Hippocampal formation (tissue), 2 donors: Measurements from ENCODE around the gene PAM.
"Not testable (repeated sequence)": the region's sequence is repeated elsewhere in the genome, so short reads cannot be mapped to it uniquely, and the experiment has no call there.

Experiments
- DNase-seq, 2 donors: peaks; one replicate each; lab custom pipeline; 2025; lab: John Stamatoyannopoulos, UW

PAM gene

DNA sequence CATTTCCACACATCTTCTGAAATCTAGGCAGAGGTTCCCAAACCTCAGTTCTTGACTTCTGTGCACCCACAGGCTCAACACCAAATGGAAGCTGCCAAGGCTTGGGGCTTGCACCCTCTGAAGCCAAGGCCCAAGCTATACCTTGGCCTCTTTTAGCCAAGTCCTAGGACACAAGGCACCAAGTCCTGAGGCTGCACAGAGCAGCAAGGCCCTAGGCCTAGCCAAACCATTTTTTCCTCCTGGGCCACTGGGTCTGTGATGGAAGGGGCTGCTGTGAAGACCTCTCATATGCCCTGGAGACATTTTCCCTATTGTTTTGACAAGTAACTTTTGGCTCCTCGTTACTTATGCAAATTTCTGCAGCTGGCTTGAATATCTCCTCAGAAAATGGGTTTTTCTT is 244.5 kb downstream of the PAM start:
- not testable (repeated sequence) for DNase-seq

DNA sequence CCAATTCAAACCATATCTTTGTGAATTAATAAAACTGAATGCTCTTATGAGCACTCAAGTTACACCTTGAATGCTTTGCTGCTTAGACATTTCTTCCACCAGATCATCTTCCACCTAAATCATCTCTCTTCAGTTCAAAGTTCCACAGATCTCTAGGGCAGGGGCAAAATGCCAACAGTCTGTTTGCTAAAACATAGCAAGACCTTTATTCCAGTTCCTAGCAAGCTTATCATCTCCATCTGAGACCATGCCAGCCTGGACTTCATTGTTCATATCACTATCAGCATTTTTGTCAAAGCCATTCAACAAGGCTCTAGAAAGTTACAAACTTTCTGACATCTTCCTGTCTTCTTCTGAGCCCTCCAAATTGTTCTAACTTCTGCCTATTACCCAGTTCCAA is 245.0 kb downstream of the PAM start:
- DNase-seq = no peak

DNA sequence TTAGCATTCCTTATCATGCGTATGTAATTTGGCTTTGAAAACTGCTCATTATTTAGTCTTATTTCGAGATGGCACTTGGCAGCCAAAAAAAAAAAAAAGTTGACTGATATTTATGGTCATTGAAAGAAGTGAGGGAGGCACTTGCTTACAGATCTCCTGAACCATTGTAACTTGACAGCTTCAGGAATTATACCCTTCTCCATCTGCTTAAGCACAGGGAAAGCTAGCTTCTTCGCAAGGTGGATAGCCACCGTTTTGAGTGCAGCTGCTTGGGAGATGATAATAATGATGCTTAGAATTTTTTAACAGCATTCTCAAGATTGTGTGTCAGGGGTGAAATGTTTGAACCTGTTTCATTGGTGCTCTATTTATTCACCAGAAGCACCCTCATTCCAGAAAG is 248.8 kb downstream of the PAM start:
- DNase-seq = no peak

DNA sequence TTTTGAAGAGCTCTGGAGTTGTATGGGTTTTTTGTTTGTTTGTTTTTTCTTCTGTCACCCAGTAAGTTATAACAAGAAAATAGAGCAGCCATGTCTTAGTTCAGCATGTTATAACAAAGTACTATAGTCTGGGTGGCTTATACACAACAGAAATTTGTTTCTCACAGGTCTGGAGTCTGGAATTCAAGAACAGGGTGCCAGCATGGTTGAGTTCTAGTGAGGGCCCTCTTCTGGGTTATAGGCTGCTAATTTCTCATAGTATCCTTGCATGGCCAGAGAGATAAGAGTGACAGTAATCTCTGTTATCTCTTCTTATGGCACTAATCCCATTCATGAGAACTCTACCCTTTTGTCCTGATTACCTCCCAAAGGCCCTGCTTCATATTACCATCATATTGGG is 250.2 kb downstream of the PAM start:
- no peak for DNase-seq

DNA sequence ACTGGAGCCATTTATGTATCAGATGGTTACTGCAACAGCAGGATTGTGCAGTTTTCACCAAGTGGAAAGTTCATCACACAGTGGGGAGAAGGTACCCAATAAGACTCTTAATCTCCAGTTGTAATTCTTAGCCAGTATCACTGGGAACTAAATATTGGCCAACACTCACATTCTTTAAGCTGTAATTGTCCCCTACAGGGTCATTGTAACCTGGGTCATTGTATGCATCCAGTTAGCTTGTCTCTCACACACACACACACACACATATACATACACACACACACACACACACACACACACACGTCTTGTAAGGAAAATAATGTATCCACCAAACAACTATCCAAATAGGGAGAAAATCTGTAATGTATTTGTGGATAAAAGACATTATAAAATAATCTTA is 251.8 kb downstream of the PAM start:
- no peak for DNase-seq

DNA sequence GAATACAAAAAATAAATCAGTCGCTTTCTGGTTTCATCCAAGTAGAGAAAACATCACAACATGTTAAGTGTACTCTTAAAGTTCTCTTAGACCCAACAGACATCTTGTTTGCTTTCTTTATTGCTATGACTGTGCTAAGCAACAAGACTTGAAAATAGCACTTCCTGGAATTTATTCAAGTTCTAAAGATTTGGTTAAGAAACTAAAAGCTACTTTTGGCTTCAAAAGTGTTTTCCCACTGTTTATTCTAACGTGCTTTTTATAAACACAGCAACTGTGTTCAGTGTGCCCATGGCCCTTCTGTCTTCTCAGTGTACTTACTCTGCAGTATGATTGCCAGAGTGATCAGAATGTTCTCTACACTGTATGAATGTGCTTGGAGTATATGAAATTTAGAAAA is 255.1 kb downstream of the PAM start:
- peak in 1 of 2 donors; percentile 31 for DNase-seq

DNA sequence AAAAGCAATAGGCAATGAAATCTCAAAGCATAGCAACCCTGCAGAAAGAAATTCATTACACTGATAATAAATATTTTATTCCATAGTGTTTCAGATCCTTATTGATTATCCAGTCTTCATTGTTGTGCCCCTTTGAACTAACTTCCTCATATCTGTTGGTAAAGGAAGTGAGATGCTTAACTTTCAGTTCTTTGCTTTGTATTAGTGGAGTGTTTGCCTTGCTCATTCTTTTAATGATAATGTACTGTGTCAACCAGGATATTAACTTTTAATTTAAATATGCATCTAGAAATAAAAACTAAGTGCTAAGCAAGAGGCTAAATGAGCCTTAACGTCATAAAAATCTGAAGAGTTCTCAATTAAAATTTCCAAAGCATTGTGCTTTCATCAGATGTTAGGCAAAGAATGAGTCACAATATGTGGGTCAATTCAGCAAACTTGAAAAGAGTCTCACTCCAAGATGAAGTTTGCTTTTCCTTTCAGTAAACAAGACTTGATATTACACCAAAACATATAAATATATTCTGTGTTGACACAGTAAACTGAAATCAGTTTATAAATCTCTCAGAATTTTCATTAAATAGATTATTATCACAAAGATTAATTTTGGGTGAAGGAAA is 258.9 kb downstream of the PAM start:
- DNase-seq = no peak

DNA sequence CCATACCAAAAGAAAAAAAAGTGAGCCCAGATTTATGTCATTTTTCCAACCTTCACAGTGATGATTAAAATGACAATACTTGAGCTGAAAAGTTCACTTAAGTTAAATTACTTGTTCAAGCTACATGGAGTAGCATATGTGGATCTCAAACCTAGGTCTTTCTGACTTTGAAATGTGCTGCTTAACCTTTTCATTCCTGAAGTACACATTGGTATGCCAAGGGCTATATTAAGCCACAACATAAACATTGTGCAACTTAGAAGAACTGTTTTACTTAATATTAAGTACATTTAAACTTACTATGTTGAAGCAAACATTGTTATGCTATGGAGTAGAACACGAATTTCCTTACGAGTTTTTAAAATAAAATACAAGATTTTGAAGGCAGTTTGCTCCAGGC is 259.9 kb downstream of the PAM start:
- no peak for DNase-seq

DNA sequence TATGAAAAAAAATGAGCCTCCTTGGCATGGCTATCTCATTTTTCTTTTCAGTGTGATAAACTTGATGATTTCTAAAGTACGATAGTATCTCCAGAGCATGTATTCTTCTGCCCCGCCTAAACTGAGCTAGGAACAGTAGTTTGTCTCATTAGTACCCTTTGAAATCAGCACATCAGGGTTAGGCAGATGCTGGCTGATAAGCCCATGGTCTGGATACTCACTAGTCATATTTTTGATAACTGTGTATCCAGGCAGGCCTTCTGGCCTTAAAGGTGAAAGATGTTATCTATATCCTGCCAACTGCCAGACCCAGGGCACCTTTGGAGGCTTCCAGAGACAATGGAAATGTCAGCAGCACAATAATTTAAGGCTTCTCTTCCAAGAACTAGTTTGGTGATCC is 261.1 kb downstream of the PAM start:
- DNase-seq = no peak

DNA sequence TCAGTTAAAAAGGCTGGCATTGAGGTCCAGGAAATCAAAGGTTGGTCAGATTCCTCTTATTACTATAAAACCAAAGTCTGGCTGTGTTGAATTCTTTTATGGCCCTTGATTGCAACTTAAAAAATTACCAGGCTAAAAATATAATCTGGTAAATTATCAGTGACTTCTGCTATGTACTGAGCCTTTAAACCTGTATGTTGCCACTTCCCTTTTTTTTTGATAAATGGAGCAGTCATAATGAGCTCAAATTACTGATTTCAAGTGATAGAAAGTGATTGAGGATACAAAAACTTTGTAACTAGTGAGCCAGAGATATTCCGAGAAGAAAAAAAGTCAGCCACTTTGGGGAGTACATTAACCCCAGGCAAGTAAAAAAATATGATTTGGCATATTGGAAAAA is 264.7 kb downstream of the PAM start:
- no peak for DNase-seq

DNA sequence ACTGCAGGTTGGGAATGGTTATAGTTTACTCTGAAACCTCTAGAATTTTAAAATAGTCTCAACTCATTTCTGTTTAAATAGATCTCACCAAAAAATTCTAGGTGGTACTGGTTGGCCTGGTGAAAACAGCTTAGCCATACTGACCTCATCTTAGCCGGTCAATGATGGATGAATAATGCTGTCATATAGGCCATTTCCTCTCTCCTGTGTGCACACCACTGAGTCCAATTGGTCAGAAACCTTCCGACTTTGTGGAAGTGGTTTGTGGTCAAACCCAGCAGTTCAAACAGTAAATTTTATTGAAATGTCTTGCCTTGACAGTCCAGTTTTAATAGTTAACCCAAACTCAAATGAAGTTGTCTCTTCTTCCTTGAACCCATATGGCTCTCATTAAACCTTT is 266.2 kb downstream of the PAM start:
- no peak for DNase-seq

DNA sequence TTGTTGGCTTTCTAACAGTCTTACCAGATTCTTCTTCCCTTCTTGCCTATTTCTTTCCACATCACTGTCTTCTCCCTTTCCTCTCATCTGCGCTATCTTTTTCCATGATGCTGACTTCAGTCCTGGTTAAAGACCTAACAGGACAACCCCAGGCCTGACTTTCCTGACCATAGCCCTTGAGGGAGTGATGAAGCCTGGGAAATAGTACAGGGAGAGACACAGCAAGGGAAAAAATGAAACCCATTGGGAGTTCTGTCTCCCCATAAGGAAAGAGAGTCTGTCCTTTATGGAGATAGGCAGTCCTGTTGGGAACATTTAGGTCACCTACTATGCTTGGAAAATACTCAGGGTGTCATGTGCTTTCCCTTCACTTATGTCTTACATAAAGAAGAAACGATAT is 272.2 kb downstream of the PAM start:
- no peak for DNase-seq

DNA sequence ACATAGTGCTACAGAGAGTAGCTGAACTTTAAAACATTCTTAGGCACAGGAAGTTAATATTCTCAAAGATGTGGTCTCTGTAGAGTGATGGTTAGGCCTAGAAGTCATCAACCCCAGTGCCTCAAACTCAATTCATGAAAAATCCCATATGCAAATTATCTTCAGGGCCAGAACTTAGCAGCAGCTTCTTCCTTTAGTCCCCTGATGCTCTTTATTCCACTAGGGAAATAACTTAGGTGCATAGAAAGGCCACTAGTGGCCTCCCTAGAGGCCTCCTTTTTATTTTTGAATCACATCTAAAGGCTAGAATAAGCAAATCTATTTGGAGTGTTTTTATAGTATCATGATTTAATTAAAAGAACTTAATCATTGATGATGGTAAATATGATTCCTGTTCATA is 276.5 kb downstream of the PAM start:
- peak in 1 of 2 donors; percentile 24 for DNase-seq

DNA sequence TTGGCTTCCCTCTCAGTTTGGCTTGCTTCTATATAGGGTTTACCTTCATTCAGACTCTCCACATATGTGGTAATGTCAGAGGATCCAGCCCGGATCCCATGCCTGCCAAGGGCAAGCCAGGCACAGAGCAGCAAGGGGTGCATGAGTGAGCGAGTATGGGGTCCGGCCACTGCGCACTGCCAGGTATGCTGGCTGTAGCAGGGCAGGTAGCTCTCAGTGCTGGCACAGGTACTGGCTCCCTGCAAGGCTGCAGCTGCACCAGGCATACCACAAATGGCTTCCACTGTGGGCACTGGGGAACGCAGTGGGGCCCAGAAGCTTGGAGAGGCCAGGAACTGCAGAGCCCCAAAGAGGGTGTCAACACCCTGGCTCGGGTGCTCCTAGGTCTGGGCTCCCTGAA is 278.6 kb downstream of the PAM start:
- DNase-seq = no peak

DNA sequence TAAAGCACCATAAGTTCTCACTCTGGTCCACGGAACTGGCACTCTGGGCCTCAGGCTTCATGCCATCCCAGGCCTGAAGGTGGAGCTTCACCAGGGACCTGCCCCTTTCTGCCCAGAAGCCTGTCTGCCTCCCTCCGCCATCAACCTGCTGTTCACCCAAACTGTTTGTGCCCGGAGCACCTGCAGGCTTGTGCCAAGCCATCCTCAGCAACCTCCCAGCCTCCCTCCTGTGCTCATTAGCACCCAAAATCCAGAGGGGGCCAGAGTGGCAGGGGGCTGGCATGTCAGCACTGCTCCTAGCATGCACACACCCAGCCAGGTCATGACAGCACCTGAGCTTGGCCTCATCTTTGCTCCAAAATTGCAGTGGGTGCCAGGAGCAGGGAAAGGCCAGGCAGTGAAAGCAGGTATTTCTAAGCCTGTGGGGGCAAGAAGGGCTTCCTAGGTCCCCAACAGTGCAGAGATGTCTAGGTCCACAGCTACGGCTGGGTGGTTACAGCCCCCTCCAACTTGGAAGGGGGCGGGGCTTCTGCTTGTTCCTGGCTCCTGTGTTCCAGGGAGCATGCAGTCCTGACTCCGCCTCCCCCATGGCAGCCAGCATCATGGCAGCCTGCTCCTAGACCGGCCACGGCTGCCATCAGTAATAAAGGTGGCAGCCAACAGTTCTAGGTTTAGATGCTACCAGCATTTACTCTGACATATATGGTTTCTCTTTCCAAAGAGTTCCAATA is 279.7 kb downstream of the PAM start:
- no peak for DNase-seq

DNA sequence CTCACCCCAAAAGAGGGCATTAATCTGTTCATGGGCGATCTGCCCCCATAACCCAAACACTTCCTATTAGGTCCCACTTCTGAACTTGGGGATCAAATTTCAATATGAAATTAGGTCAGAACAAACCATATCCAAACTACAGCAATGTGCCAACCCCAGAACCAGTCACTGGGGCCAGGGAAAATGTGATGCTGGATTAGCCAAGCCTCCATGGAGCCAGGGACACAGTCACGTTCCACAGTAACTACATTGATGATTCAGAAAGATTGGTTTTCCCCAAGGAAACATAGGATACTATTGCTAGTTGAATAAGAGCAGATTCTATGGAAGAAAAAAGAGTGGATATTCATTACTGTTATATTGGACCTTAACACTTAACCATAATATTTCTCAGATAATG is 280.6 kb downstream of the PAM start:
- DNase-seq = no peak

DNA sequence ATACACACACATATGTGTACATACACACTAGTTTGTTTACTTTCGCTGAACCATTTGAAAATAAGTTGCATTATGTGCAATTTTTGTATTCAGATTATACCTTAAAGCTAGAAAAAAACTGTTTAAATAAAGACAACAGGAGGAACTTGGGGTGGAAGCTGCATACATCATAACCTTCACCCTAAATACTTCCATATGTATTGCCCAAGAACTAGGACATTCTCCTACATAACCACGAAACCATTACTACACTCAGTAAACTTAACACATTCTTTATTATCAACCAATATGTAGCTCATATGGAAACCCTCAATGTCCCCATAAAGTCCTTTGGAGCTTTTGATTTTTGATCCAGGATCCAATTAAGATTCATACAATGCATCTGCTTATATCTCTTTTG is 281.5 kb downstream of the PAM start:
- DNase-seq = no peak

DNA sequence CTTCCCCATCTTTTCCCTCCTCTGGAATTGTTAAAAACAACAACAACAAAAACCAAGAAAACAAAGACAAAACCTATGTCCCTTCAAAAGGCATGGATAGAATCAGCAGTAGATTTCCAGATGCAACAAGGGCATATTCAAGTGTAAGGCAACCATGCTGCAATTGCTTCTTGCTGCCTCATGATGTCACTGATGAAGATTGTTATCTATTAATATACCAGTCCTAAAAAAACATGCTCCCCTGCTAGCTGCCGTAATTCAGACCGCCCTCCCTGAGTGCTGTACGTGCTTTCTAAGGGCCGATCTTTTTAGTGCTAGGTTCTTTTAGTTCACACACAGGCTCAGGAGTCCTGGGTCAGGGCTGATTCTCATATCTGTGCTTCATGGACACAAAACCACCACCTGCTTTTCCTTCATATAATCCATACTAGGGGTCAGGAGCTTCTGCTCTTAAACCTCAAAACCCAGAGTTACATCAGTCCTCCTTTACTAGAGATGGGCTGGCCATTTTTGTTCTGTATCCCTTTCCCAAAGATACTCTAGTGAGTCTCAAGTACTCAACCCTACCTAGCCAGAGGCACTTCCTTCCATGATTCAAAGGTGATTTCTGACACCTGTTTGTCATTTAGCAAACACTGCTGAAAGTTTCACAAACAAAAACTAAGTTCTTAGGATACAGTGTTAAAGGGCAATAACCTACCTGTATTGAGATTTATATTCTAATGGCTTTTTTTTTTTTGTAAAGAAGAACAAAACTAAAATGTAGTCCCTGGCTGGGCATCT is 282.8 kb downstream of the PAM start:
- DNase-seq = no peak

DNA sequence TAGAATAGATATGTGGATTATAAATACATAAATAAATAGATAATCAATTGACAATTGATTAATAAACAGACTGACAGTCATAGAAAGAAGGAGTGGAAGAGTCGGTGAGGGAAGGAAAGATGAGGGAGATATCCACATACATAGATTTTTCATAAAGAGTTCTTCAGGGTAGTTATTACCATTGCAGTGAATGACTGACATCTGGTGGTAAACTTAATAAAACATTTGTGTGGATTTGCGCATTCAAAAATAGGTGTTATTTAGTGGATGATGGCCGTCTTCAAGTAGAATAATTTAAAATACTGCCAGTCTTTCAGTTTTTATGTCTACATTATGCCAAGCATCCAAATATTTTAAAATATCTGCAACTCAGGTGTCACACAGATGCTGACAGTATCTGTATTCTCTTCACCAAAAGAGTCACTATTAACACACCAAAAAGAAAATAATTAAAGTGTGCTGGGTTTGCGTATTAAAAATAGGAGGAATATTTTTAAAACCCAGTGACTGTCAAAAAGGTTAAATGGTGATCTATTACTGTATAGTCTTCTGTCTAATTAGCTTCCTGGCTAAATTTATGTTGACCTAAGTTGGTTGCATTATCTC is 286.1 kb downstream of the PAM start:
- DNase-seq = peak in 1 of 2 donors; percentile 47

DNA sequence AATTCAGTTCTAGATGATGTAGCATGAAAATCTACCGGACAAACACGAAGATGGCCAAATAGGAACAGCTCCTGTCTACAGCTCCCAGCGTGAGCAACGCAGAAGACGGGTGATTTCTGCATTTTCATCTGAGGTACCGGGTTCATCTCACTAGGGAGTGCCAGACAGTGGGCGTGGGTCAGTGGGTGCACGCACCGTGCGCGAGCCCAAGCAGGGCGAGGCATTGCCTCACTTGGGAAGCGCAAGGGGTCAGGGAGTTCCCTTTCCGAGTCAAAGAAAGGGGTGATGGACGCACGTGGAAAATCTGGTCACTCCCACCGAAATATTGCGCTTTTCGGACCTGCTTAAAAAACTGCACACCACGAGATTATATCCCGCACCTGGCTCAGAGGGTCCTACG is 291.6 kb downstream of the PAM start:
- DNase-seq = not testable (repeated sequence)

DNA sequence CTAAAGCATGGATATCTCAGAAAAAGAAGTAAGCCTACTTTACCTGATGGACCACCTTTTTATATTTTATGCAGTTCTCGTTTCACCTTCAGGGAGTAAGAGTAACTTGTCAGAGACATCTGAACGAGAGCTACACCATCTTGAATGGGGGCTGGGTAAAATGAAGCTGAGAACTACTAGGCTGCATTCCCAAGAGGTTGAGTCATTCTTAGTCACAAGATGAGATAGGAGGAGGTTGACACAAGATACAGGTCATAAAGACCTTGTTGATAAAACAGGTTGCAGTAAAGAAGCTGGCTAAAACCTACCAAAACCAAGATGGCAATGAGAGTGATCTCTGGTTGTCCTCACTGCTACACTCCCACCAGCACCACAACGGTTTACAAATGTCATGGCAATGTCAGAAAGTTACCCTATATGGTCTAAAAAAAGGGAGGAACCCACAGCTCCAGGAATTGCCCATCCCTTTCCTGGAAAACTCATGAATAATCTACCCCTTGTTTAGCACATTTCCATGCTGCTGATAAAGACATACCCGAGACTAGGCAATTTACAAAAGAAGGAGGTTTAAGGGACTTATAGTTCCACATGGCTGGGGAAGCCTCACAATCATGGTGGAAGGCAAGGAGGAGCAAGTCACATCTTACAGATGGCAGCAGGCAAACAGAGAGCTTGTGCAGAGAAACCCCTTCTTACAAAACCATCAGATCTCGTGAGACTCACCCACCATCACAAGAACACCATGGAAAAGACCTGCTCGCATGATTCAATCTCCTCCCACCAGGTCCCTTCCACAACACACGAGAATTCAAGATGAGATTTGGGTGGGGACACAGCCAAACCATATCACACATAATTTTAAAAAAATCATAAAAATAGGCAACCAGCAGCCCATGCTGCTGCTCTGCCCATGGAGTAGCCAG is 302.4 kb downstream of the PAM start:
- no peak for DNase-seq

DNA sequence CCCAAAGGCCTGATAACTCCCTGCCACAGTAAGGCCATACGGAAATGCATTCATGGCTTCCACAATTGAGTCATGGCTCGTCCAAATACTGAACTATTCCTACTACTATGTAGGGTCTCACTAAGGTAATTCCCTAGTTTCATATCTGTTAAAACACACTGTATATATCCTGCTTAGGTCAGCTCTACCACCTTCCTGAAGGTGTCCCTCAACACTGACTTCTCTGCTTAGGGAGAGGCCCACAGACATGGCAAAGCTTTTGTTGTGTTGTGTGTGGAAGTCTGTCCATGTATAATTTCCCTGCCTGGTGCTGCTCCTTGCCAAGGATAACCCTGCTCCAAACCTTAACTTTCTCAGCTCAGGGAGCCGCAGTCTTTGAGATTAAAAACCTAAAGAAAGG is 304.4 kb downstream of the PAM start:
- DNase-seq = no peak
